ENCODE data around the gene SUMF1.

SUMF1 gene

GRCh38 chr3:4509043-4509442, 42.0 kb upstream of the SUMF1 start:
- Histone ChIP-seq H3K9ac (ENCODE audit: insufficient read length) (no peak overlapping the region), H3K4me3 (no peak overlapping the region), H3K36me3 (ENCODE audit: insufficient read depth, low read length) (no peaks in the 10 kb centered on the region), H3K9me3 (ENCODE audit: low read depth, low read length) (no peaks in the 10 kb centered on the region), H3K27ac (no peak overlapping the region)
- no peak for TF ChIP-seq POLR2AphosphoS5 (IDR thresholded peaks at IDR 0.05; ENCODE audit: borderline replicate concordance, low read depth, low read length)
- no peak for TF ChIP-seq FOXP2 (optimal IDR thresholded peaks at IDR 0.05; ENCODE audit: control extremely low read depth, extremely low read length, insufficient read depth)
- TF ChIP-seq EZH2 (IDR thresholded peaks at IDR 0.05), result no peak
- no peak for DNase-seq (ENCODE audit: low read depth, low spot score)

DNA sequence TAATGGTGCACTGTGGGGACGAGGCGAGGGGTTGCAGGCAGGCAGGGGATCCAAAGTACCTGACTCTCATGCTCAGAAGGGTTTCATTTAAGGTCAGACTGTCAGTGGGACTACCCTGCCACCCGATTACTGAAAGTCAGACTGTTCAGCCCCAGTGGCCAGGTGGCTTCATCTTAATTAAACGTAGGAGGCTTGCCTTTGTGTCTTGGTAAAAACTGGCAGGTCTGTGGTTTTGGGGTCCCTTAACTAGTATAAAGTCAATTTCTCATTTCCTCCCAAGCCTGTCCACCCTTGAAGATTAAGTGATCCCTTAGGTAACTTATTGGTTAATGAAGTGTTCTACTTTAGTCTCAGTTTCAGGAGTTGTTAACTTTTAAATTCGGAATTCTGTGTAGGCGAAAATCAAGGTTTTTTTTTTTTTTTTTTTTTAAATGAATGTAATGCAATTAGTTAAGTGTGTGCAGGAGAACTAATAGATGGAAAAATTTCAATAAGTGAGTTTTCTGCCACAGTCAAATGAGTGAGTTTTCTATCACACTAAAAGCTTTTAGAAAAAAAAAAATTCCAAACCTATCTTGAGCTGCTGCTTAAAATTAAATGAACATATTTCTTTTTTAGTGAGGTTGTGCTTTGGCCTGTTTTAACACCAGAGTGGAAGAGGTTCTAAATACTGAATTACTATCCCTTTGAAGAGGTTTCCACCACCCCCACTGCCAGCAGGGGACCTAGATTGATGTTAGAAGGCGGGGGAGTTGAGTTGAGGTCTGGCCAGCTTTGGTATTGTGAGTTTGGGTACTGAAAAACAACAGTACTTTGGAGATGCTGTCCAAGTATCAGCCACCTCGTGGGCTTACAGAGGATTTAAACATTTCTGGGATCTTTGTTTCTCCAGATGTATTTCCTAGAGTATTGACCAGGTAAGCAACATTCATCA, 41.2 kb upstream of the SUMF1 start:
- no peak overlapping the region for H3K27ac ChIP-seq
- no peak overlapping the region for H3K9ac ChIP-seq (ENCODE audit: insufficient read length)
- TF ChIP-seq FOXP2 (optimal IDR thresholded peaks at IDR 0.05; ENCODE audit: control extremely low read depth, extremely low read length, insufficient read depth) (no peak), EZH2 (IDR thresholded peaks at IDR 0.05) (no peak), POLR2AphosphoS5 (IDR thresholded peaks at IDR 0.05; ENCODE audit: borderline replicate concordance, low read depth, low read length) (no peak)
- H3K9me3 ChIP-seq (ENCODE audit: low read depth, low read length), result no peaks in the 10 kb centered on the region
- no peak for DNase-seq (ENCODE audit: low read depth, low spot score)
- no peaks in the 10 kb centered on the region for H3K36me3 ChIP-seq (ENCODE audit: insufficient read depth, low read length)
- no peak overlapping the region for H3K4me3 ChIP-seq

DNA sequence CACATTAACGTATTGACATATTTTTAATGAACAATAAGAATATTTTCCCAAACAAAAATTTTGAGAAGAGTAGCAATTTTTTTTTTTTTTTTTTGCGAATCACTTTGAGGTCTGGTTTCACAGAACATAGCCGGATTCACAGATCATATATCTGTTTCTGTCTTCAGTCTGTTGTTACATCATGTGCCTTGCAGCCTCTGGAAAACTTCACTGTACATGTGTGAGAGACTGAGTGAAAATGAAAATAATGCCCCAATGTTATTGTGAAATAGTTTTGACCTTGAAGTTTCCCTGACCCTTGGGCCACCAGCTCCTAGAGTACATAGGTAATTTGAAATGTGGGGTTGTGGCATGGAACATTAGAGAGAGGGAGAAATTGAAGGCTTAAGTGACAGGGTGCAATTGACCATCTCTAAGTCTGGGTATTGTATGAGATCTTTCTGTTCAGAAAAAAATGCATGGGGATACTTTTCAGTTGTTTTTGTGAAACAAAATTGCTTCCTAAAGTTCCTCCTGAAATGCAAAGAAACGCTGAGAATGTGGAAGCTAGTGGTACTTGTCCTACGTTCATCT, 40.0 kb upstream of the SUMF1 start:
- TF ChIP-seq POLR2AphosphoS5 (IDR thresholded peaks at IDR 0.05; ENCODE audit: borderline replicate concordance, low read depth, low read length), result no peak
- H3K36me3 ChIP-seq (ENCODE audit: insufficient read depth, low read length), result no peaks in the 10 kb centered on the region
- no peak for DNase-seq (ENCODE audit: low read depth, low spot score)
- no peaks in the 10 kb centered on the region for H3K9me3 ChIP-seq (ENCODE audit: low read depth, low read length)
- no peak overlapping the region for H3K9ac ChIP-seq (ENCODE audit: insufficient read length)
- H3K27ac ChIP-seq, result no peak overlapping the region
- no peak overlapping the region for H3K4me3 ChIP-seq

GRCh38 chr3:4506559-4507023, 39.5 kb upstream of the SUMF1 start:
- Histone ChIP-seq H3K27ac (no peak overlapping the region), H3K4me3 (no peak overlapping the region), H3K36me3 (ENCODE audit: insufficient read depth, low read length) (no peaks in the 10 kb centered on the region), H3K9me3 (ENCODE audit: low read depth, low read length) (no peaks in the 10 kb centered on the region), H3K9ac (ENCODE audit: insufficient read length) (no peak overlapping the region)
- no peak for DNase-seq (ENCODE audit: low read depth, low spot score)
- TF ChIP-seq FOXP2 (optimal IDR thresholded peaks at IDR 0.05; ENCODE audit: control extremely low read depth, extremely low read length, insufficient read depth), result no peak
- TF ChIP-seq EZH2 (IDR thresholded peaks at IDR 0.05), result no peak
- TF ChIP-seq POLR2AphosphoS5 (IDR thresholded peaks at IDR 0.05; ENCODE audit: borderline replicate concordance, low read depth, low read length), result no peak

DNA sequence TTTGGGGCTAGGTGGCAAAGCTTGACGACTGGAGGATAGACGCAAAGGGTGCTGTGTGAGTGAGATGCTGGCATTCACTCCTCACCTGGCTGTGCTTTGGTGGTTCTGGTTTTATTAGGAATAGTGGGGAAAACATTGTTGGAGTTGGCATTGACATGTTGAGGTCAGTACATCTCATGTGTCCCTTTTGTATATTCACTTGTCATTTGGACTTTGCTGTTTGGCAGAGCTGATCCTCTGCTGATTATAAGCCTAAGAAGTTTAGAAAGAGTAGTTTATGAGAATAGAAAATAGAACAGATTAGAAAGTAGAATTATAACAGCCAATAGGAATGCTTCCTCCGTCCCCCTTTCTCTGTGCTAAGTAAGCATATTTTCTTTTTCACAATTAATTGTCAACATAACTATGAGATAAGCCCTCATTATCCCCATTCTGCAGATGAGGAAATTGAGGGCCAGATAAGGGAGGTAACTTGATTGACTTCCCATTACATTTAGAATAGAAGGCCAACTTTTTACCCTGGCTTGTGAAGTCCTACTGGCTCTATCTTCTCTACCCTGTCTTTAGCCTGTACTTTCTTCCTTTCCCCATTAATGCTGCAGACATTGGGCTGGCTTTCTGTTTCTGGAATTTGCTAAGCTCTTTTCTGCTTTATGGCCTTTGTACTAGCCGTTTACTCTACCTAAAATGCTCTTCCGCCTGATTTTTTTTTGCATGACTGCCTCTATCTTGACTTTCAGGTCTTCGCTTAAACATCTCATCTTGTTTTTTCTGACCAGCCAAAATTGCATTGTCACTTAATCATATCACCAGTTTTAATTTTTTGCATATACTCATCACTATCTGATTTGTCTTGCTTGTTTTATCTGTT, 38.9 kb upstream of the SUMF1 start:
- no peak overlapping the region for H3K4me3 ChIP-seq
- H3K9ac ChIP-seq (ENCODE audit: insufficient read length), result no peak overlapping the region
- no peak for DNase-seq (ENCODE audit: low read depth, low spot score)
- TF ChIP-seq POLR2AphosphoS5 (IDR thresholded peaks at IDR 0.05; ENCODE audit: borderline replicate concordance, low read depth, low read length), result no peak
- no peak for TF ChIP-seq EZH2 (IDR thresholded peaks at IDR 0.05)
- no peak for TF ChIP-seq FOXP2 (optimal IDR thresholded peaks at IDR 0.05; ENCODE audit: control extremely low read depth, extremely low read length, insufficient read depth)
- H3K27ac ChIP-seq, result no peak overlapping the region
- no peaks in the 10 kb centered on the region for H3K36me3 ChIP-seq (ENCODE audit: insufficient read depth, low read length)
- no peaks in the 10 kb centered on the region for H3K9me3 ChIP-seq (ENCODE audit: low read depth, low read length)

DNA sequence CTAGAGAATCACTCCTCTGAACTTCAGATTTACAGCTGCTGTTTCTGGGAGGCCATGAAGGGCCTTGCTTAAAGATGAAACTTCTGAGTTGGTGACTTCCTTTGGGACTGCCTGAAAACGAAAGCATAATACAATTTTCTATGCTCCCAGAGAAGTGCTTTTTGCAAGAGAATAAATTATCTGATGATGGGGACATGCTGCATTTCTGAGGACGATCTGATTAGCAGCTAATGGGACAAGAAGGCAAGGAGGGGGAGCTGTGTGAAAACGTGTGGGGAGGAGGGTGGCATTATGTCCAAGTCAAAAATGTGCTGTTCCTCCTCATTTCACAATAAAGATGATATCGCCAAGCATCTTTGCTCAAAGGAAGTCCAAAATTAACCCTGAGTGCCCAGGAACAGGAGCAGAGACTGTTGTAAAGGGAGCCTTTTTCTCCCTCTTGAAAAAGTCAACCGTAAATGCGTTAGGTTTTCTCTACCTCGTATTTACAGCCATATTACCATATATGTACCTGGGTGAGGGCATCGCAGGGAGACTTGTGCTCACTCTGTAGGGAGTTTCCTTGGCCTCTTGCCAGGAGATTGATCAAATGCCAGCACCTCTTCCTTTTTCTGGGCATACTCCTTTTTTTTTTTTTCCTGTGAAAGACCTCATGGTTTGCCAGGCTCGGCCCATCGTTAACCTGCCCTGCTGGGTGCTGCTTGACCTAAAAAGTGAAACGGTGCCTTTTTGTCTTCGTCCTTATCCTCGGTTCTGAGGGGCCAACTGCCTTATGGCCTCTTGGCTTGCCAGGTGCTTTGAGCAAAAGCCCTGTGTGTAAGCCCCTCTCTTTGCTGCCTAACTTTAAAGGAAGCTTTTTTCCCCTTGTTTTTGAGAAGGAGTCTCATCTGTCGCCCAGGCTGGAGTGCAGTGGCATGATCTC, 37.5 kb upstream of the SUMF1 start:
- no peak for DNase-seq (ENCODE audit: low read depth, low spot score)
- Histone ChIP-seq H3K9ac (ENCODE audit: insufficient read length) (no peak overlapping the region), H3K27ac (no peak overlapping the region), H3K4me3 (no peak overlapping the region), H3K36me3 (ENCODE audit: insufficient read depth, low read length) (no peaks in the 10 kb centered on the region), H3K9me3 (ENCODE audit: low read depth, low read length) (no peaks in the 10 kb centered on the region)
- TF ChIP-seq FOXP2 (optimal IDR thresholded peaks at IDR 0.05; ENCODE audit: control extremely low read depth, extremely low read length, insufficient read depth) (no peak), POLR2AphosphoS5 (IDR thresholded peaks at IDR 0.05; ENCODE audit: borderline replicate concordance, low read depth, low read length) (no peak), EZH2 (IDR thresholded peaks at IDR 0.05) (no peak)

- no peak for DNase-seq (ENCODE audit: low read depth, low spot score)
- Histone ChIP-seq H3K9ac (ENCODE audit: insufficient read length) (no peak overlapping the region), H3K36me3 (ENCODE audit: insufficient read depth, low read length) (no peaks in the 10 kb centered on the region), H3K4me3 (no peak overlapping the region), H3K27ac (no peak overlapping the region), H3K9me3 (ENCODE audit: low read depth, low read length) (no peaks in the 10 kb centered on the region)
- TF ChIP-seq FOXP2 (optimal IDR thresholded peaks at IDR 0.05; ENCODE audit: control extremely low read depth, extremely low read length, insufficient read depth), result no peak
- TF ChIP-seq EZH2 (IDR thresholded peaks at IDR 0.05), result no peak
- no peak for TF ChIP-seq POLR2AphosphoS5 (IDR thresholded peaks at IDR 0.05; ENCODE audit: borderline replicate concordance, low read depth, low read length)
Observed at GRCh38 chr3:4503050-4503449, 36.0 kb upstream of the SUMF1 start.
